22Rv1 (cell line): Measurements from ENCODE around the gene DAGLB.

Source experiments
- ZFX ChIP-seq: fragments of 450-650 bp; IDR thresholded peaks from 2 replicates; pipeline ENCODE4 v1.6.1; 2017; ENCODE audit warnings: antibody characterized with exemption, borderline replicate concordance
- TF ChIP-seq, protein P1 (sequence below): fragments of 450-650 bp; IDR thresholded peaks from 2 replicates; pipeline ENCODE4 v1.5.1; 2017; ENCODE audit warnings: mild to moderate bottlenecking

DNA sequence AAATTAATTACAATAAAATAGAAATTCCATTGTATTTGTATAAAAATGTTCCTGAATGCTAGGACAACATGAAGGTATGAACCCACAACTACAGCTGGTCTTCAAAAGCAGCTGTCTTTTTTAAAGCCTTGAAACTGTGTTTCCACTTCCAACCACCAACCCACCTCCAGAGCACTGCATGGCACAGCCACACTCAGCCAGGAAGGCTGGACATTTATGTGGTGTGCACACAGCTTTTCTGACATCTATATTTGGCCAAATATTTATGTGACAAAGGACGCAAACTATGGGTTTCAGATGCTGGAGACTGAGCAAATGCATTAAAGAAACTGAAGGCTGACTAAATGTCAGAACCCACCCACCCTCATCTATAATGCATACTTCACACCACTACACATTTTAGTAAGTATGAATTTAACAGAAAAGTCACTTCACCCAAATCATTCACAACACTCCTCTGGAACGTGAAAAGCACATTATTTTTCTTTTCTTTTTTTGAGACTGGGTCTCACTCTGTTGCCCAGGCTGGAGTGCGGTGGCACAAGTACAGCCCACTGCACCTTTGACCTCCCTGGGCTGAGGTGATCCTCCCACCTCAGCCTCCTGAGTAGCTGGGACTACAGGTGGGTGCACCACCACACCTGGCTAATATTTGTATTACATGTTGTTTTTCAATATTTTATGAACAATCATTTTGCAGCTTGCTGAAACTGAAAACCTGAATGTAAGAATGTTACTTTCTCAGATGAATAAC, 27.9 kb upstream of the DAGLB start:
- TF ChIP-seq ZFX: no peak
- TF ChIP-seq, protein P1, sequence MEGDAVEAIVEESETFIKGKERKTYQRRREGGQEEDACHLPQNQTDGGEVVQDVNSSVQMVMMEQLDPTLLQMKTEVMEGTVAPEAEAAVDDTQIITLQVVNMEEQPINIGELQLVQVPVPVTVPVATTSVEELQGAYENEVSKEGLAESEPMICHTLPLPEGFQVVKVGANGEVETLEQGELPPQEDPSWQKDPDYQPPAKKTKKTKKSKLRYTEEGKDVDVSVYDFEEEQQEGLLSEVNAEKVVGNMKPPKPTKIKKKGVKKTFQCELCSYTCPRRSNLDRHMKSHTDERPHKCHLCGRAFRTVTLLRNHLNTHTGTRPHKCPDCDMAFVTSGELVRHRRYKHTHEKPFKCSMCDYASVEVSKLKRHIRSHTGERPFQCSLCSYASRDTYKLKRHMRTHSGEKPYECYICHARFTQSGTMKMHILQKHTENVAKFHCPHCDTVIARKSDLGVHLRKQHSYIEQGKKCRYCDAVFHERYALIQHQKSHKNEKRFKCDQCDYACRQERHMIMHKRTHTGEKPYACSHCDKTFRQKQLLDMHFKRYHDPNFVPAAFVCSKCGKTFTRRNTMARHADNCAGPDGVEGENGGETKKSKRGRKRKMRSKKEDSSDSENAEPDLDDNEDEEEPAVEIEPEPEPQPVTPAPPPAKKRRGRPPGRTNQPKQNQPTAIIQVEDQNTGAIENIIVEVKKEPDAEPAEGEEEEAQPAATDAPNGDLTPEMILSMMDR: no peak
